SIG-M5 treated with dmso at 0.1 percent for 504 hours (cell line): ENCODE data around the gene TMEM120A.

Experiments
- DNase-seq: peaks from one replicate; lab custom pipeline; 2025; ENCODE audit not compliant: unreplicated experiment; lab: John Stamatoyannopoulos, UW

The TMEM120A gene

DNA sequence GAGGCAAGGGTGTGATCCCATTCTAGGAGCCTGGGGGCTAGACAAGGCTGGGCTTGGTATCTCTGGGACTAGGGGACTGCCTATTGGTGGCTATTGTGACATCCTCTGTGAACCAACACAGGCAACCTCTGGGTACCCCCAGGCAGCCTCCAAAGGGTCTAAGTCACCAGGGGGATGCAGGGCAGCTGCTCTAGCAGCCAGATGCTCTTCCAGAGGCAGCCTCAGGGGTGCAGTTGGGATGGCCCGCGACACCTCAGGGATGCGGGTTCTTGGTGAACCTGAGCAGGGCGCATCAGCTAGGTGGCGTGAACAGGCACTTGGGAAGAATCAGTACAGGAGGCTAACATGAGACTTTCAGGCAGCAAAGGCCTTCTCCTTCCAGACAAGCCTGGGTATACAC lies 1.6 kb upstream of the TMEM120A start:
- DNase-seq = no peak

DNA sequence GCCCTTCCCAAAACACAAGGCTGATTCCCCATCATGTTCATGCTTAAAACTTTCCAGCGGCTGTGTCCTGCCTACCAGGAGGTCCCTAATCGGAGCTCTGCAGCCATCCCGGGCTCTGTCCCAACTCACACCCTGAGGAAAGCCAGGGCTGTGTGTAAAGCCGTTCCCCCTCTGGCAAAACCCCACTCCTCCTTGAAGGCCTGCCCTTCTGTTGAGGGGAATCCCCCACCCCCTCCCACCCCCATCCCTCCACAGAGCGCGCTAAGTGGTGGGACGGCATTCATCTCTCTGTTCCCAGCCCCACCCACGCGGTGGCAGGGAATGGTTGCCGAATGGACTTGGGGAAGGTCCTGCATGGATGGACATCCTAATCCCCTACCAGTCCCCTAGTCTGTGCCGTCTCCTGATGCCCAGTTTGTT lies 667 bp upstream of the TMEM120A start:
- no peak for DNase-seq

DNA sequence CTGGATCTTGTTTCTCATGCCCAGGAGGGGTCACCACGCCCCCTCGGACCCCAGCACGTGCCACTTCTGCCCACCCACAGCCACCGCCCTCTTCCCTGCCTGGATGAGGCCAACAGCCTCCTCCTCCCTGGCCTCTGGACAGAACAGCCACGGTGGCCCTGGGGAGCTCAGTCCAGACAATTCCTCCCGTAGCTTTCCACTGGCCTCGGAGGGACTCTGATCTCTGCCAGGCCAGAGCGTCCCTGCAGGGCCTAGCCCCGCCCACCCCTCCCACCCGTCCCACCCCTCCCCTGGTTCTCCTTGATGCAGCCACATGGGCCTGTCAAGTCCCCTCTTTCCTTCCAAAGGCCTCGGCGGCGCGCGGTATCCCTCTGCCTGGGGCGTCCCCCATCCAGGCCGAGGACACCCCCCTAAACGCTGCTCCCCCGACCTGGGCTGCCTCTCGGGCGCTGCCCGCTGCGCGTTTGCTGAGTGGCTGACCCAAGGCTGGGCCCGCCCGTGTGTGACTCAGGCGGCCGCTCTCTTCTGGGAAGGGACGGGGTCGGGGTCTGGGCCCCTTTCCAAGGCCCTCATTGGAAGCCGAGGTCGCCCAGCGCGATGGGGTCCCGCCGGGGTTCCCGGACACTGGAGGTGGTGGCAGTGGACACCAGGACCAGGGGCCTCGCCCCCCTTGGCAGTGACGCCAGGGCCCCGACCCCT lies 557 bp downstream of the TMEM120A start:
- no peak for DNase-seq

DNA sequence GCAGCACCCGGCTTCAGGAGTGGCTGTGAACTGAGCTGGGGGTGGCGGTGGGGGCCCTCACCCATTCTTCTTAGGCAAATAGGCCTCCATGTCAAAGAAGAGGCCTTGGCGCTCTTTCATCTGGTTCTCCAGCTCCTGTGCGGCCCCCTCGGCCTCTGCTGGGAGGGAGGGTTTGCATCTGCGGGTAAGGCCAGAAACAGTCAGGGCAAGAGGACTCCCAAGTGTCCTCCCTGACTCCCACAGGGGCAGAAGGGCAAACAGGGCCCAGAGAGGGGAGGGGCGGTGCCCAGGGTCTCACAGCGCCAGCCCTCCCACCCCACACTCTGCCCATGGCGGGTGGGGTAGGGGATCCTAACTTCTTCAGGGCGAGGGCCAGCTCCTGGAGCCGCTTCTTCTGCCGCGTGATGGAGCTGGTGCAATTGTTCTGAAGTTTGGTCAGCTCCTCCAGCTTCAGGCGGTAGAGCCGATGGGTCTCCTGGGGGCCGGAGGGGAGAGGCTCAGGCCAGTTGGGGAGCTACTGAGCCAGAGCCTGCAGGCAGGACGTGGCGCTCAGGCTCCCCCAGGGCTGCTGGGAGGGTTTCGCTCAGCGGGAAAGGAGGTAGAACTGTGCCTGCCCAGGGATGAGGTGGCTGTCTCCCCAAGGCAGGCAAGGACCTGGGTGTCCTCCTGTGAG lies 2.2 kb downstream of the TMEM120A start:
- no peak for DNase-seq

DNA sequence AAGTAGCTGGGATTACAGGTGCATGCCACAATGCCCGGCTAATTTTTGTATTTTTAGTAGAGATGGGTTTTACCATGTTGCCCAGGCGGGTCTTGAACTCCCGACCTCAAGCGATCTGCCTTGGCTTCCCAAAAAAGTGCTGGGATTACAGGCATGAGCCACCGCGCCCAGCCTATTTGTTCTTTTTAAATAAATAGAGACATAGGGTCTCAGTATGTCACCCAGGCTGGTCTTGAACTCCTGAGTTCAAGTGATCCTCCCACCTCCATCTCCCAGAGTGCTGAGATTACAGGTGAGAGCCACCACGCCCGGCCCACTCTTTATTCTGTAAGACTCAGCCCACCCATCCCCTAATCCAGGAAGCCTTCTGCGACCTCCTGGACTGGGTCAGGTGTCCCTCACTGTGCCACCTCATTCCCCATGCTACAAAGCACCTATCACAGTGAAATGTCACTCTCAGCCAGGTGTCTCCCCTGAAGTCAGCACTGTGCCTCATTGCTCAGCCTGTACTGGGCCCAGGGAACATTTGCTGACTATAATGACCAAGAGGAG lies 2.8 kb downstream of the TMEM120A start:
- no peak for DNase-seq

DNA sequence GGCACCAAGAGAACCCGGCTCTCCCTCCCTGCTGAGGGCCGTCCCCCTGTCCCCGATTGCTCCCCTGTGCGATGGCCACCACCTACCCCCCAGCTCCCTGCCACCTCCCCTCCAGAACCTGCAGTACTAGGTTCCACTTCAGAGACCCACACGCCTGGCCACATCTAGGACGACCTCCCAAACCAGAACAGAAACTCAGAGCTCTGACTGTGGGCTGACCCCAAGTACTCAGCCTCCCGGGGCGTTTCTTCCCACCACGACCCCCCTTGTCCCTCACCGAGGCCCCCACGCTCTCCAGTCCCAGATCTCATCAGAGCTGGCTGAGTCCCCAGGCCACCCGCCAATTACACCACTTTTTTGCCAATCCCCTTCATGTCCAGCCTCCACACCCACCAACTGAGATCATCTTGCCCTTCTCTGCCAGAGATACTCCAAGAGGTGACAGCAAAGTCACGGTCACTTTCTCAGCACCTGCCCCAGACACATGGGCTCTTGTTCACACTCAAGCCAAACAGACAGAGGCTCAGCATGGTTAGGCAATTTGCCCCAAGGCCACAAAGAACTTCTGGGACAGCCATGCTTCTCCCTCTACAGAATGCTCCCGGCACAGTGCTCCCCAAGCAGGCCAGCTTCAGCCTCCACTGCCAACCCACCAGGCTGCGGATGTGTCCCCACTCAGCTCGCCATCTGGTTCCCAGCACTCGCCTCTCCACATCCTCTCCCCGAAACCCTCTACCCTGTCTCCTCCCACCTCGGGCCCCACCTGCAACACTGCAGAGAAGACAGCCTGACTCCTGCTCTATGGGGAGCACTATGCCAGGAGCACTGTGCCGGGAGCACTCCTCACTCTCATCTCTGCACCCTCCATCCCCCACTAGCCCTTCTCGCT lies 4.7 kb downstream of the TMEM120A start:
- DNase-seq = no peak

DNA sequence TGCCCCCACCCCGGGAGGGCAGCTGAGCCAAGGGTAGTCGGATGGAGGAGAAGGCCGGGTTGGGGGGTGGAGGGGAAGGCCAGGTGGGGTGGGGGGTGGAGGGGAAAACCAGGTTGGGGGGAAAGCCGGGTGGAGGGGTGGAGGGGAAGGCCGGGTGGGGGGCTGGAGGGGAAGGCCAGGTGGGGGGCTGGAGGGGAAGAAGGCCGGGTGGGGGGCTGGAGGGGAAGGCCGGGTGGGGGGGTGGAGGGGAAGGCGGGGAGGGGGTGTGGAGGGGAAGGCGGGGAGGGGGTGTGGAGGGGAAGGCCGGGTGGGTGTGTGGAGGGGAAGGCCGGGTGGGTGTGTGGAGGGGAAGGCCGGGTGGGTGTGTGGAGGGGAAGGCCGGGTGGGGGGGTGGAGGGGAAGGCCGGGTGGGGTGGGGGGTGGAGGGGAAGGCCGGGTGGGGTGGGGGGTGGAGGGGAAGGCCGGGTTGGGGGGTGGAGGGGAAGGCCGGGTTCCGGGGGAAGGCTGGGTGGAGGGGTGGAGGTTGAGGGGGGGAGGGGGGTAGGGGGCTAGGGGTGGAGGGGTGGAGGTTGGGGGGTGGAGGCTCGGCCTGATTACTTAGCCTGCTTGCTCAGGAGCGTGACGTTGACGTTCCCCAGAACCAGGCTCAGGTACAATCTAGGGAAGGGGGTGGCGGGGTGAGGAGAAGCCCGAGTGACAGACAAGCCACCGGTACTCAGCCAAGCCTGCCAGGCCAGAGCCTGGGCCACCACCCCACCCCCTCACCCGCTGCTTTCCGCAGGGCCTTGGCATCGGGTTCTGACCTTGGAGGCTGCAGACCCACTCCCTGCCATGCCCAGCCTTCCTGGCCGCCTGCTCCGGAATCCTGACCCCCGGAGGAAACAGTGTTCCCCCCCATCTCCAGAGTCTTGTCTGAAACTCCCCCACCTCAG lies 5.6 kb downstream of the TMEM120A start:
- no peak for DNase-seq

DNA sequence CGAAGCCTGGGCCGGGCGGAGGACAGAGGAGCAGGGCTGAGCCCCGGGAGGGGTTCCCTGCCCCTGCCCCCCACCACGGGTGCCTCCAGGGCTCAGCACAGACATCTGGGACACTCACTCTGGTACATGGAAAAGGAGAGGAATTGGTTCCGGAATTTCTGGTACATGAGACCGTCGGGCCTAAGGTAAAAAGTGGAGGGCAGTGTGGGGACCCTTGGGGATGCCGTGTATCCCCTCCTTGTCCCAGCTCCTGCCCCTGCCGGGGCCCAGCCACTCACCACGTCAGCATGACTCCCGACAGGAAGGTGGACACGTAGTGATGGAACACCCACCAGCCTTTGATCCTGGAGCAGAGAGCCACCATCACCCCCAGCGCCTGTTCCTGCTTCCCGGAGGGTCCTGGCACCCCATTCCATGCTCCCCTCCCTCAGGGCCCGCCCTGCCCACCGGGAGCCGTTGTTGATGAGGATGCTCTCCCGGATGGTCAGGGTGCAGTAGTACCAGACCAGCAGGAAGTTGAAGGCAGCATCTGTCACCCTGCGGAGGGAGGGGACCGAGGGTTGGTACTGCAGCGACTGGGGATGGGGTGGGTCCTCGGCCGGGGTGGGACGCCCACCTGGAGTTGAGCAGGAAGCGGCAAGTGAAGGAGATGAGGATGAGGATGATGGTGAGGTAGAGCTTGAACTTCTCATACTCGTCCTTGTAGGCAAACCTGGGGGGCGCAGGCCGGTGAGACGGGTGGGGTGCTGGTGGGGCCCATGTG lies 6.4 kb downstream of the TMEM120A start:
- DNase-seq = no peak

DNA sequence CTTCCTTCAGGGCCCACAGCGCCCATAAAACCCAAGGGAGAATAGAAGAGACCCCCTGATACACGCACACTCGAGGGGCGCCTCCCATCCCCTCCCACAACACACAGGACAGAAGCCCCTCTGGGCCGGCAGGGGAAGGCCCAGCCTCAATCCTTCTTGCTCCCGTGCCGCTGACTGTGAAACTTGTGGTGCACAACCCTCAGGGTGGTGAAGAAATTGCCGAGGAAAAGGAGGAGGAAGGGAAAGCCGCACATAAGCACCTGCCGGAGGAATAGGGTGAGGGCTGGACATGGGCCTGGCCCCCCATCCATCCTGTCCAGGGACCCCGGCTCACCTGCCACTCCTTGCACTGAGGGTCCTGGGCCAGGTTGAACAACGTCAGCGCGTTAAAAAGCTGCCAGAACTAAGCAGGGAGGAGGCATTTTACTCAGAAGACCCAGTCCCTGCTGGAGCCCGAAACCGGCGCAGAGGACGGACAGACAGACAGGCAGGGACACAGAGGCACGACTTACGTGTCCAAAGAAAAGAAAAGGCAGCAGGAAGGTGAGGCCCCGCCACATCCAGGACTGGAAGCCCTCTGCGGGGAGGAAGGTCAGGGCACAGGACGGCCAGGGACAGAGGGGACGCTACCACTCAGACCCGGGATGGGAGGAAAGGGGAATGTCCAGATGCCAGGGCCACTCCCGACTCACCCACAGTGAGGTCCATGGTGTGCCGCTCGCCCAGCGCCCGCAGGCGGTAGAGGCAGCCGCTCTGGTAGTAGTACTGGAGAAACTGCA lies 7.2 kb downstream of the TMEM120A start:
- no peak for DNase-seq

DNA sequence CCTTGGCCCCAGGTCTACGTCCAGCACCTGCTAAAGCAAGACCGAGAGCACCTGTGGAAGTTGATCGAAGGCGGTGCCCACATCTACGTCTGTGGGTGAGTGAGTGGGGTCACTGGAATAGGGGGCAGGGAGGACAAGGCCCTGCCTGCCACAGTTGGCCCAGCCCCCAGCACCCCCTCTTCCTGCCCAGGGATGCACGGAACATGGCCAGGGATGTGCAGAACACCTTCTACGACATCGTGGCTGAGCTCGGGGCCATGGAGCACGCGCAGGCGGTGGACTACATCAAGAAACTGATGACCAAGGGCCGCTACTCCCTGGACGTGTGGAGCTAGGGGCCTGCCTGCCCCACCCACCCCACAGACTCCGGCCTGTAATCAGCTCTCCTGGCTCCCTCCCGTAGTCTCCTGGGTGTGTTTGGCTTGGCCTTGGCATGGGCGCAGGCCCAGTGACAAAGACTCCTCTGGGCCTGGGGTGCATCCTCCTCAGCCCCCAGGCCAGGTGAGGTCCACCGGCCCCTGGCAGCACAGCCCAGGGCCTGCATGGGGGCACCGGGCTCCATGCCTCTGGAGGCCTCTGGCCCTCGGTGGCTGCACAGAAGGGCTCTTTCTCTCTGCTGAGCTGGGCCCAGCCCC lies 8.1 kb downstream of the TMEM120A start:
- no peak for DNase-seq

DNA sequence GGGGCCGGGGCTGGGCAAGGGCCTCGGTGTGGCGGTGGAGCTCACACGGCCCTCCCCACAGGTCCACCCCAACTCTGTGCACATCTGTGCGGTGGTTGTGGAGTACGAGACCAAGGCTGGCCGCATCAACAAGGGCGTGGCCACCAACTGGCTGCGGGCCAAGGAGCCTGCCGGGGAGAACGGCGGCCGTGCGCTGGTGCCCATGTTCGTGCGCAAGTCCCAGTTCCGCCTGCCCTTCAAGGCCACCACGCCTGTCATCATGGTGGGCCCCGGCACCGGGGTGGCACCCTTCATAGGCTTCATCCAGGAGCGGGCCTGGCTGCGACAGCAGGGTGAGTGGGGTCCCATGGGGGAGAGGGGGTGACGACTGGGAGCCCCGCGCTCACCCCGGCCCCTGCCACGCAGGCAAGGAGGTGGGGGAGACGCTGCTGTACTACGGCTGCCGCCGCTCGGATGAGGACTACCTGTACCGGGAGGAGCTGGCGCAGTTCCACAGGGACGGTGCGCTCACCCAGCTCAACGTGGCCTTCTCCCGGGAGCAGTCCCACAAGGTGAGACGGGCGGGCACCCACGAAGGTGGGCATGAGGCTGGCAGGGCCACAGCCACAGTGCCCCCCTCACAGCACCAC lies 8.8 kb downstream of the TMEM120A start:
- DNase-seq = no peak

DNA sequence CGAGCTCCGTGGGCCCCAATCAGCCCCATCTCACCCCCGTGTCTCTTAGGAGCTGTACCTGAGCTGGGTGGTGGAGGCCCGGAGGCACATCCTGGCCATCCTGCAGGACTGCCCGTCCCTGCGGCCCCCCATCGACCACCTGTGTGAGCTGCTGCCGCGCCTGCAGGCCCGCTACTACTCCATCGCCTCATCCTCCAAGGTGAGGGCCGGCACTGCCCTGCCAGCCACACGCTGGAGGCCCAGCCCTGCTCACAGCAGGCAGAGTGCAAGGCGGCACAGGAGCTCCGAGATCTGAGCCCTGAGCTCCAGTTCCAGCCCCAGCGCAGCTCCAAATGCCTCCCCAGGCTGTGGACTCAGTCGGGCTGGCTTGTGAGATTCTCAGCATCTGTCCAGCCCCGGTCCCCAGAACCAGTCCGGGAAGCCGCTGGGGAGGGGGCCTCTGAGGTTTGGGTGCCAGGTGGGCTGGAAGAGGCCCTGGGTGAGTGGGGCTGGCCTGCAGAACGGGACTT lies 9.3 kb downstream of the TMEM120A start:
- no peak for DNase-seq

DNA sequence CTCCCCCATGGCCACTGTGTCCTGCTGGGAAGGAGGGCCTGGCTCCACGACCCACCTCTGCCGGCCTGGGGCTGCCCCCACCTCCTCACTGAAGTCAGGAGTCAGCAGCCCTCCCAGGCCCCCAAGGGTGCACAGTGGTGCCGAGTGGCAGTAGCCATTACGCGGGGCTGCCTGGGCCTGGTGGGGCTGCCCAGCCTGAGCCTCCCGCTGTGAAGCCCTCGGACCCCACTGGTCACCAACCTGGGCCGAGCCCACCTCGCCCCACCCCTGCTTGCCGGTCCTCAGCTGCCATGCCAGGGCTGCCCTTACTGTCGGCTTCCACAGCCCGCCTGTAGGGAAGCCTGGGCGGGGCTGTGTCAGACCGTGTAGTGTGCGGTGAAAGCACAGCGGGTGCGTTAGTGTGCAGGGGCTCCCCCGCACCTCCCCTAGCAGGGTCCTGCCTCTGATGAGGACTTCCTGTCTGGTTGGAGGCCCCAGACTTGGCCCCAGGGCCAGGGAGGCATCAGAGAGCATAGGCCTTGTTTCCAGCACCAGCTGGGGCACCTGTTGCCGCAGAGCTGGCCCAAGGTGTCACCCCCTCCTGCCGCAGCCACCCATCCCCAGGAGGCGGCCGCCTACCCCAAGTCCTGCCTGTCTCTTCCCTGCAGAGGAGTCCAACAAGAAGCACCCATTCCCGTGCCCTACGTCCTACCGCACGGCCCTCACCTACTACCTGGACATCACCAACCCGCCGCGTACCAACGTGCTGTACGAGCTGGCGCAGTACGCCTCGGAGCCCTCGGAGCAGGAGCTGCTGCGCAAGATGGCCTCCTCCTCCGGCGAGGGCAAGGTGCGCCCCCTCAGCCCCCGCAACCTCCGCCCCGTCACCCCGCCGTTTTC lies 10.0 kb downstream of the TMEM120A start:
- DNase-seq = no peak

DNA sequence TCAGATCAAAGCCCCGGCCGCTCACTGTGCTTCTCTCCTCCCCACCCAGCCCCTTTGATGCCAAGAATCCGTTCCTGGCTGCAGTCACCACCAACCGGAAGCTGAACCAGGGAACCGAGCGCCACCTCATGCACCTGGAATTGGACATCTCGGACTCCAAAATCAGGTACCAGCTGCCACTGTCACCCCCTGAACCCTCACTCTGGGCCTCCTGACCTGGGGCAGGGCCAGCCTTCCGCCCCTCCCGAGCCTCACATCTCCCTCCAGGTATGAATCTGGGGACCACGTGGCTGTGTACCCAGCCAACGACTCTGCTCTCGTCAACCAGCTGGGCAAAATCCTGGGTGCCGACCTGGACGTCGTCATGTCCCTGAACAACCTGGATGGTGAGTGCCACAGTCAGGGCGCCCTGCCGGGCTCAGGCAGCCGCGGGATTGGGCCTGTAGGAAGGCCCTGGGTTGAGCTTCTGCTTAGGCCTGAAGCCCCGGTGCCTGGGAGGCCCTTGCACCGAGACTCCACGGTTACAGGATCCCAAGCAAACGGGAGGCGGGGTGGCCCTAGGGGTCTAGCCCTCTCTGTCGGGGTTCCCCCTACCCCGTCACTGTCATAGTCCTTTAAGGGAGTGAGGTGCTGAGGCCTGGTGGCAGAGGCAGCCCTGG lies 10.8 kb downstream of the TMEM120A start:
- DNase-seq = no peak

DNA sequence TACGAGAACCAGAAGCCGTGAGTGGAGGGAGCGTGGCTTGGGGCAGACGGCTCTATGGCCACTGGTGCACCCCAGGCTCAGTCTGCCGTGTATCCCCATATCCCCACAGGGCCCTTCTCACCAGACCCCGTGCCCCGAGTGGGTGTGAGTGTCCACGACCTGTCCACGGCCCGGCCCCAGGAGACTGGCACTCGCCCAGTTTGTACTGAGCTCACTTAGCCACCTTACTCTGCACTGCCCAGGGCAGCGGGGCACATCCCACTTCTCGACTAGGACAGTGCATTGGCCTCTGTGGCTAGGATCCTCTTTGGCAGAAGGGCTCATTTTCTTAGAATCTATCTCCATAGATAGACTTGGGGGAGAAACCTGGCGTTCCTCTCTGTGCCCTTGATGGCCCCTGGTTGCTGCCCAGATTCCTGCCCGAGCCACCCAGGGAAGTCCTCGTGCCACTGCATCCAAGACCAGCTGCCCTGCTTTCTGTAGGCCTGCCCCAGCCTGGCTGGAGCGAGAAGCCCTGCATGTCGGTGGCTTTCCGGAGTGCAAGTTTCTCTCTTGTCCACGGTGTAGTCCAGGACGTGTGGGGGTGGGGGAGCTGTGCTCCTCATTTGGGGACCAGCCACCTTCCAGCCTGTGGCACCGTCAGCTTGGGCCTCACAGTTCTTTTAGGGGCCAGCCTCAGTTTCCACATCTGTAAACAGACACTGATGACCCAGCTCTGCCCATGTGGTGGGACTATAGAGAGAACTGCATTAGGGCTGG lies 11.9 kb downstream of the TMEM120A start:
- DNase-seq = no peak
